GM18909 (cell line): ENCODE measurements around the gene GLT6D1.

ENCODE experiments used
- ATAC-seq: cut with Tn5 transposase; IDR thresholded peaks from one replicate; pipeline ENCODE4 v1.9.1; 2021; ENCODE audit warnings: mild to moderate bottlenecking; ENCODE audit not compliant: unreplicated experiment, poor library complexity

GLT6D1 gene

GRCh38 chr9:135666534-135667462, 27.5 kb upstream of the GLT6D1 start:
- no peak for ATAC-seq

GRCh38 chr9:135665795-135666189, 26.5 kb upstream of the GLT6D1 start:
- ATAC-seq, result no peak

GRCh38 chr9:135664801-135665794, 25.8 kb upstream of the GLT6D1 start:
- no peak for ATAC-seq

GRCh38 chr9:135664266-135664665, 24.9 kb upstream of the GLT6D1 start:
- ATAC-seq, result no peak

GRCh38 chr9:135663857-135664256, 24.5 kb upstream of the GLT6D1 start:
- no peak for ATAC-seq

GRCh38 chr9:135663451-135663770, 24.1 kb upstream of the GLT6D1 start:
- no peak for ATAC-seq

- ATAC-seq, result no peak
Observed at GRCh38 chr9:135662758-135663450, 23.6 kb upstream of the GLT6D1 start, which contains the start of gene LCN9. Gene LCN9, plus strand, starts transcription at chr9:135663309. Its CDS starts 13 bp downstream, at chr9:135663322.

GRCh38 chr9:135661816-135662560, 22.6 kb upstream of the GLT6D1 start:
- ATAC-seq, result no peak

GRCh38 chr9:135660407-135660806, 21.1 kb upstream of the GLT6D1 start:
- ATAC-seq, result no peak

GRCh38 chr9:135659252-135659651, 19.9 kb upstream of the GLT6D1 start:
- no peak for ATAC-seq

- ATAC-seq, result no peak
Observed at GRCh38 chr9:135657416-135657815, 18.1 kb upstream of the GLT6D1 start.

- ATAC-seq, result no peak
Observed at GRCh38 chr9:135655317-135655716, 16.0 kb upstream of the GLT6D1 start.

GRCh38 chr9:135650408-135650807, 11.1 kb upstream of the GLT6D1 start:
- ATAC-seq, result no peak

GRCh38 chr9:135649508-135649907, 10.2 kb upstream of the GLT6D1 start:
- no peak for ATAC-seq

- ATAC-seq, result no peak
Observed at GRCh38 chr9:135648494-135649410, 9.4 kb upstream of the GLT6D1 start.

GRCh38 chr9:135647884-135648283, 8.5 kb upstream of the GLT6D1 start:
- no peak for ATAC-seq

- ATAC-seq, result no peak
Observed at GRCh38 chr9:135644631-135645218, 5.4 kb upstream of the GLT6D1 start.

- ATAC-seq, result no peak
Observed at GRCh38 chr9:135641745-135642144, 2.4 kb upstream of the GLT6D1 start.
